Pons (tissue), 1 donor: ENCODE data around the gene KIRREL3.
"Not testable (repeated sequence)": the region's sequence is repeated elsewhere in the genome, so short reads cannot be mapped to it uniquely, and the experiment has no call there.

Experiments used
- DNase-seq: peaks from one replicate; pipeline ENCODE4 v3.0.0-alpha.2; 2016; ENCODE audit warnings: low spot score

The KIRREL3 gene

DNA sequence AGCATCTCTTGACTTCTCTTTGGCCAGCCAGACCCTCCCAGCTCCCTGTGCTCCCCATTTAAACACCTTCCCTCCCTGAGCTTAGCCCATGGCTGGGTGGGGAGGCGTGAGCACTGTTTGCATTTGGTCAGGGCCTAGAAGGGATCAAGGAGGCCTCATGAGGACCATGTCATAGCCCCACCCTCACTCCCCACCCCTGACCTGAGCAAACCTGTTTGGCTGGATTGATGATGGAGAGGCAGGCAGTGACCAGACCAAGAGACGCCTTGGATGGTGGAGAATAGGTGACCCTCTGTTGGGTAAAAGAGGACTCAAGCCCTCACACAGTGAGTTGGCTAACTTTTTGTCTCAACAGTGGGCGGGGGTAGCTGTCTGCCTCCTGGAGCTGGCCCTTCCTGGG is 595.2 kb downstream of the KIRREL3 start:
- no peak for DNase-seq

DNA sequence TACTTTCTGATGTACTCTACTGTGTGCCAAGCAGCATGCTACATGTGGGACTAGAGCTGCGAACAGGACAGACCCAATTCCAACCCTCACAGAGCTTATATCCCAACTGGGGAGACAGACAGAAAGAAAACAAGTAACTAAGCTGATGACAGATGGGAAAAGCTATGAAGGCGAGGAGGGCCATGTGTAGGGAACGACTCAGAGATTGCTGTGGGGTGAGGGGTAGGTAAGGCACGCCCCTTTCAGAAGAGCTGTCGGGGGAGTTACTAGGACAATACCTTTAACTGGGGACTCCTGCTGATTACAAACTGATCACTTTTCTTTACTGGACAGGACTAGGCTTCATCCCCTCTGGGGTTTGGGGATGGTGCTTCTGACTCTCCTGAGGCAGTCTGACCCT is 596.2 kb downstream of the KIRREL3 start:
- DNase-seq, result no peak

GRCh38 chr11:126403658-126404057 is 596.9 kb downstream of the KIRREL3 start:
- no peak for DNase-seq

DNA sequence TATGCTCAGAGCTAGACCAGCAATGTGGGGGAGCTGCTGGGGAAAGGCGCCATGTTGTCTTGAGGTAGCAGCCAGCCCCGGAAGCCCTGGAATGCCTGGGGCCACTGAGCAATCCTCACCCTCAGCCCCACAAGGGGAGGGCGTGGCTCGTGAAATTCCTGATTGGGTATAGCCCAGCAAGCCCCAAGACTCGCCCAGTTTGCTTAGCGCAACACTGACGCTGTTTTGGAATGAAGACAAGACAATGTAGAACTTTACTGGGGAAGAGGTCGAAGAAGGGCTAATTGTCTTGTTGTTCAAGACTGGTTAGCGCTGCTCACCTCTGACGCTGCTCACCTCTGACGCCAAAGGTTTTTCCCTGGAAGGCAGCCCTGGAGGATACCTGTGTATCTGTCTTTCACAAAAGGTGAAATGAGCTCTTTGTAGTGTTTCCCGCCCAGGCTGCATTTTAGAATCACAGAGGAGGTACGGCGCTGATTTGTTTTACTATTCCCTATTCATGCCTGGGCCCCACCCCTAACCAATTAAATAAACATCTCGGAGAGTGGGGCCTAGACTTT is 597.5 kb downstream of the KIRREL3 start:
- DNase-seq, result no peak

GRCh38 chr11:126400479-126400878 is 600.1 kb downstream of the KIRREL3 start:
- no peak for DNase-seq

DNA sequence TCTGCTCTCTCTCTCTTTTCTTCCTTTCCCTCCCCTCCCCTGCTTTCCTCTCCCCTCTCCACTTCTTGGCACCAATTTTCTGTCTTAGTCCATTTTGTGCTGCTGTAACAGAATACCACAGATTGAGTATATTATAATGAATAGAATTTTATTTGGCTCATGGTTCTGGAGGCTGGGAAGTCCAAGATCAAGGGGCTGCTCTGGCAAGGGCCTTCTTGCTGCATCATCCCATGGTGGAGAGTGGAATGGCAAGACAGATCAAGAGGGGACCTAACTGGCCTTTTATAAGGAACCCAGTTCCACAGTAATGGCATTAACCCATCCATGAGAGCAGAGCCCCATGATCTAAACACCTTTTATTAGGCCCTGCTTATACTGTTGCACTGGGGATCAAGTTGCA is 600.6 kb downstream of the KIRREL3 start:
- no peak for DNase-seq

- no peak for DNase-seq
These were observed 601.8 kb downstream of the KIRREL3 start for GRCh38 chr11:126398721-126399120.

DNA sequence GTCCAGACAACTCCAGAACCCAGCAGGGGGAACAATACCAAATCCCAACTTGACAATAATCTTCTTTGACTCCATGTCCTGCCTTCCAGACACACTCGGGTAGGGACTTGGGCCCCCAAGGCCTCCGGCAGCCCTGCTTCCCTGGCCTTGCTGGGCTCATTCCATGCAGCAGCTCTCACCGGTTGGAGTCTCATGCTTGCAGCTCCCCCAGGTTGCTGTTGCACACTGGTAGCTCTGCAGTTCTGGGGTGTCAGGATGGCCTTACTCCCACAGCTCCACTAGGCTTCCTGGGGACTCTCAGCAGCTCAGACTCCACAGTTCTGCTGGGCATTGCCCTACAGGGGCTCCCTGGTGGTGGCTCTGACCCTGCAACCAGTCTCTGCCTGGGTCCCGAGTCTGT is 602.3 kb downstream of the KIRREL3 start:
- no peak for DNase-seq

DNA sequence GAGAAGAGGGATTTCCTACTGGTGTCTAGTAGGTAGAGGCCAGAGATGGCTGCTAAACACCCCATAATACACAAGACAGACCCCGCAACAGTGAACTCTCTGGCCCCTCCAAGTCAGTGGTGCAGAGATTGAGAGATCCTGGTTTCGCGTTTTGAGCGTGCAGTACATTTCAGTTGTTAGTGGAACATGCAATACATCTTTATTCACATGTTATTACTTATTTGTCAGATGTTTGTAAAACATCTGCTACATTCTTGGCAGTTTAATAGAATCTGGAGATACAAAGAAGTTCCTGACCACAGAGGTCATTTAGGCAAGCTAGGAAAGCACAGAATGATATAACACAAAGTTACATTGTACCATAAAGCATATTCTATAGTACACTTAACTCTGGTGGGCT is 603.6 kb downstream of the KIRREL3 start:
- DNase-seq, result no peak

DNA sequence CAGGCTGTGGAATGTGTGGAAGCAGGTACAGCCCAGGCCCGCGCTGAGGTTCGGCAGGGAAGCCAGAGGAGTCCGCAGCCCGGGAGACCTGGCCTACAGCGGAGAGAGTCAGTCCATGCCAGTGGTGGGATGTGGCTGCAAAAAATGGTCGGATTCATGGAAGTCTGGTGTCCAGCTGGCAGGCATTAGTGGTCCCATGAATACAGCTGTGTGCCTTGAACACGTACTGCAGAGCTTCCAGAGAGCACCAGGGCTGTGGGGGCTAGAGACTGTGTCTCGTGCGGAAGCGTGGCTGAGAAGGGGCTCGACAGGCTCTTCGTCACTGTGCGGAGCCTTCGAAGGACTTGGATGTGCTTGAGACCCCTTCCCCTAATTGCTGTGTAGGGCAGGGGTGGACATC is 604.3 kb downstream of the KIRREL3 start:
- DNase-seq, result not testable (repeated sequence)

DNA sequence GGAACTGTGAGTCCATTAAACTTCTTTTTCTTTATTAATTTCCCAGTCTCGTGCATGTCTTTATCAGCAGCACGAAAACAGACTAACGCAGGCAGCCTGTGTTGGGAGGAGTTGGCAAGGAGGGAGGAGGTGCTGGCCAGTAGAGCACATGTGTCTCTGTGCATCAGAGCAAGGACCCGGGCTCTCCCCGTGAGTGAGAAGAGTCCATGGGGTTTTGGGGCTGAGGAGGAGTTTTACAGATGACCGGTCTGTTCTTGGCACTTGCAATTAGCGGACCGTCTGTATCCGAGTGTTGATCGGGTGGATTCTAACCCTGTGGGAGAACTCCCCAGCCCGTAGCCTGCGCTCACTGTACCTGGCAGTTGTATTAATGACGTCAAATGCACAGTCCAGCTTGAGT is 604.8 kb downstream of the KIRREL3 start:
- not testable (repeated sequence) for DNase-seq

DNA sequence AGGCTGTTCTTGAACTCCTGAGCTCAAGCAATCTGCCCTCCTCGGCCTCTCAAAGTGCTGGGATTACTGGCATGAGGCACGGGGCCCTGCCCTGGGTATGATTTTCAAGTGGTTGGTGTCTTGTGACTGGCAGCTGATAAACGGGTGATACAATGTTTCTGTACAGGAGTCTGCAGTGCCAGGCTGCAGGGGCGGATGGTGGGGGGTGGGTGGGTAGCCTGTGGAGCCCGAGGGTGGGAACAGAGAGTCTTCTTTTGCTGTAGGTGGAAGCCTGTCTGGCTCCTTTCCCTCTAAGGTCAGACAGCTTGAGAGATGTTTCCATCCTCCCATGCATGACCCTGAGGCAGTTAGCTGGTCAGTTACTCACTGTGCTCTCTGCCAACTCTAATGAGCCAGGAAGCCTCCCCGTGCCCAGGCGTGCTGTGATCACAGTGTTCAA is 605.9 kb downstream of the KIRREL3 start:
- peak; percentile 58 for DNase-seq

GRCh38 chr11:126394036-126394435 is 606.5 kb downstream of the KIRREL3 start:
- no peak for DNase-seq

GRCh38 chr11:126393143-126393542 is 607.4 kb downstream of the KIRREL3 start:
- no peak for DNase-seq

DNA sequence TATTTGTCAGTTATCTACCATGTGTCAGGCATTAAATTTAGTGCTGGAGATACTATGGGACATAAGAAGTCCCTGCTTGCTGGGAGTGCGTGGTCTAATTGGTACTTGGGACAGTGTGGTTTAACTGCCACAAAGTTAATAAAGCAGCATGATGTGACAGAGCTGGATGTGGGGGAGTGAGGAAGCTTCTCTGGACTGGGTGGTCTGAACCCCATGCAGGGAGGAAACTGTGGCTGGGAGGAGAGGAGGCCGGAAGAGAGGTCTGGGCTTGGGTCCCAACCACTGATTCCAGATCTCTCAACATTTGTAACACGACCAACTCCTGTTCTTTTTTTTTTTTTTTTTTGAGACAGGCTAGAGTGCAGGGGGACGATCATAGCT is 607.9 kb downstream of the KIRREL3 start:
- no peak for DNase-seq

DNA sequence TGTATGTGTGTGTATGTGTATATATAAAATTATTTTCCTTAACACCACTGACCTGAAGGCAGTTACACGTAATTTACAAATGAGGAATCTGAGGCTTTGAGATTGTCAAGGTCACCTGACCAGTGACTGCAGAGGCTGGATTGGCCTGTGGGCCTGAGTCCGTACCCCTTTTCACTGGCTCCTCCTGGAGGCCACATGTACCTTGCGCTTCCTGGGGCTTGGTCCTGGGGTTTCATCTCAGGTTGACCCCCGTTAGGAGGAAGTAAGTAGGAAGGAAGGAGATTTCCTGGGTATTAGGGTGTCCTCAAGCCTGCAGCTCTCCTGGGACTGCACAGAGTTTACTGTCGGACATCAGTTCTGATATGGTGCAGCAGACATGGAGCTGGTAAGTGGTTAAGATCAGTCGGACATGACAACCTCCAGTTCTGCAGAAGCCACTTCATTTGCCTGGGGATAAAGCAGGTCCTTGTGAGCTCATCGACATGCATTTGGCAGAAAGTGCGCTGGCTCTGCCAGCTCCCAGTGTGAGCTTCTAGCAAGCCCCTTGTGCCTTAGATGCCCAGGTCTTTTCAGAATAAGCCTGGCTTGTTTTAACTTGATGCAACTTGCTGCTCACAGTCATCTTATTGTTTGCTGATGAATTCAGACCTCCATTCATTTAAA is 608.5 kb downstream of the KIRREL3 start:
- peak; percentile 94 for DNase-seq

GRCh38 chr11:126391286-126391954 is 609.1 kb downstream of the KIRREL3 start:
- DNase-seq, result no peak

DNA sequence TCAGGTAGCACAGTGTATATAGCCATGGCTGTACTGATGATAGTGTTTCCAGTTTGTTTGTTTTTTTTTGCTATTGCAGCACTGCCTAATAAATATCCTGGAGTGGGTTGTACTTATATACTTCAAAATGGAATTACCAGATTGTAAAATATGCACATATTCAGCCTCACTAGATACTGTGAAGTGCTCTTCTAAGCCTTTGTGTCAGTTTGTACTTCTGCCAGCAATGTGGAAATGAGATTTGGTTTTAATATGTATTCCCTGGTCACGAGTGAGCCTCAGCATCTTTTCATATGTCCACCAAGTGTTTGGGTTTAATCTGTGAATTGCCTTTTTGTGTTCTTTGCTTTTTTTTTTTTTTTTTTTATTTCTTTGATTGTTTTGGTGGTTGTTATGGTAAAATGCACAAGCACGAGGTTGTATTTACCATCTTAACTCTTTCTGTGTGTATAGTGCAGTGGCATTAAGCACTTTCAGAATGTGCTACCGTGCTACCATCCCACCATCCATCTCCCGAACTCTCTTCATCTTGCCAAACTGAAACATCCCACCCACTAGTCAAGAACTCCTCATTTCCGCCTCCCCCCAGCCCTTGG is 610.2 kb downstream of the KIRREL3 start:
- DNase-seq, result no peak

DNA sequence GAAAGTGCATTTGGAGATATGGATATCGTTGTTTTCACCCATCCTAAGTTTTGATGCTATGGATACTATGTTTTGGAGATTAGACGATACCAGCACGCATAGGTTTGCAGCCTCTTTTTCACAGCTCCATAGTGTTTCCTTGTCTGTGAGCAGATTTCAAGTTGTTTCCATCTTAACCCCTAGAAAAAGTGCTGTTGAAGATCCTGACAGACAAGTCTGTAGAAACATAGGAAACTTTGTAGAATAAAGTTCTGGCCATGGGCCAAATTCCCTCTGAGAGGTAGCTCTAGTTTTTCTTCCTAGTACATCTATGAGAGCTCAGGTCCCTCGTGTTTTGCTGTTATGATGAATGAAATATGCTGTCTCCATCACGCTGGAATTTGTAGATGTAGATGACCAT is 612.7 kb downstream of the KIRREL3 start:
- DNase-seq, result no peak

DNA sequence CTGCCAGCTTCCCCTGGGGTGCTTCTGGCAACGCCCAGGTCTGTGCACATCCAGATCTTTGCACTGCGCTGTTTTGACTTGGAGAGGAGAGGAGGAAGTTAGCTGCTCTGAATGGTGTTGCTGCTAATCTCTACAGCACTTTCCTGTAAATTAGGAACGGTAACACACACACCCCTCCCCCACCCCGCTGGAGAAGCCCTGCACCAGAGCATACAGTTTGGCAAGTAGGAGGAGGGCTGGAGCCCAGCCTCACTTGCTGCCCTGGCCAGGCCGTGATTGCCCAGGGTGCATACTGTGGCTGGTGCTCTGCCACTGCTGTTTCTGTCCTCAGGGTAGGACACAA is 613.9 kb downstream of the KIRREL3 start:
- not testable (repeated sequence) for DNase-seq

DNA sequence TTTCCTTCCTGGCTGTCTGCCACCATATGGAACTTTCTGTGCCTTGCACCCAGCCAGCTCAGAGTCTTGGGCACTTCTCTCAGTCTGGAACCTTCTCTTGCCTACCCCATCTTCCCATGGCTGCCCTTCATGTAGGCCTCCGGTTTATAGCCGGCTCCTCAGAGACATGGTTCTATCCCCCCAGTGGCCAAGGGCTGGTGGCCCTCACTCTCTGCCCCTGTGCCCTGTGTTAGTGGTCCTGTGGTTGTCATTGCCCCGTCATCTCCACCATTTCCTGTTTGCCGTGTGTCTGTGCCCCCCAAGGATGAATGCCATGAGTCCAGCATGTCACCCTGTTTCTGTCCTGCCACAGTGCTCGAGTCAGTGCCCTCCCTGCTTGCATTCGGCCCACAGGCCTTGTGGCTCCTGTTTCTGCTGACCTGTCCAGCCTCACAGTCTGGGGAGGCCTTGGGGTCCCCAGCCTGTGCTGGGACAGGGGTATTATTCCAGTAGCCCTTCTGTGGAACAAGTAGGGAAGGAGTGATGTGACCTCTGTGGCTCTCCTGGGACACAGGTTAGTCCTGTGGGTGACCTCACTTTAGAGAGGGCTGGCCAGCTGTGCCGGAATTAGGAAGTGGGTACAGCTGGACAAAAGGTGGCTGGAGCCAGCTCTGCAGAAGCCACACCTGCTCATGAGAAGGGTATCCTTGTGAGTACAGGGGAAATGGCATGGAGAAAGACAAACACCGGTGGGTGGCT is 614.4 kb downstream of the KIRREL3 start:
- no peak for DNase-seq

DNA sequence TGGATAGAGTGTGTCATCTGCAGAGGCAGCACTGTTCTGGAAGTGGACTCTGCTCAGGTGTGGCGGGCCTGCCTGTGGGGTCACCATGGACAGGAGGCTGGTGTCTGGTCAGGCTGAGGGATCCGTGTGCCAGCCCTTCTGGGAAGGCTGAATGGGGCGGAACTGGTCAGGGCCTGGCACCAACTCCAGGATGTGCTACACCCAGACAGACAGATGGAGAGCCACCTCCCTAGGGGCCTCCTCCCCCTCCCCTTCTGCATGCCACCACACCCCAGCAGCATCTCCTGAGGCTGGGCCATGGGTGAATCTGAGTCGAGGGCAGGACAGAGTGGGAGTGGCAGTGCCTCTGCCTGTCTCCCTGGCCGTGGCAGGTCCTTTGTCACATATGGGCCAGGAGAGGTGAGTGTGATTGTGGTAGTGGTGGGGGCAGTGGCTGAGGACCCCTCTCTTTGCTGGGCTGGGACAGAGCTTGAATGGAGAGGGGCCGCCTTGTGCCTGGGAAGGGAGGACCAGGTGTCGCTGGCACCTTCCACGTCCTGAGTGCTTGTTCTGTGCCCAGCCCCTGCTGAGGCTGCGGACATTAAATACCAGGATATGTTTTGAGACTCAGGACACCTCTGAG is 616.0 kb downstream of the KIRREL3 start:
- DNase-seq, result no peak
